AG09319 (cell line): ENCODE data around the gene CACNG6.

ENCODE experiments used
- DNase-seq: peaks from one replicate; pipeline ENCODE4 v3.0.0-alpha.2; 2010; ENCODE audit warnings: low read depth; ENCODE audit errors: extremely low read depth
- TF ChIP-seq, protein P1 (sequence below): IDR thresholded peaks from 2 replicates; pipeline ENCODE4 v1.5.1; 2011; ENCODE audit warnings: low read depth, mild to moderate bottlenecking, inconsistent platforms, low read length, moderate library complexity

Gene CACNG6

GRCh38 chr19:53951436-53951835 lies 40.0 kb upstream of the CACNG6 start:
- TF ChIP-seq, protein P1, sequence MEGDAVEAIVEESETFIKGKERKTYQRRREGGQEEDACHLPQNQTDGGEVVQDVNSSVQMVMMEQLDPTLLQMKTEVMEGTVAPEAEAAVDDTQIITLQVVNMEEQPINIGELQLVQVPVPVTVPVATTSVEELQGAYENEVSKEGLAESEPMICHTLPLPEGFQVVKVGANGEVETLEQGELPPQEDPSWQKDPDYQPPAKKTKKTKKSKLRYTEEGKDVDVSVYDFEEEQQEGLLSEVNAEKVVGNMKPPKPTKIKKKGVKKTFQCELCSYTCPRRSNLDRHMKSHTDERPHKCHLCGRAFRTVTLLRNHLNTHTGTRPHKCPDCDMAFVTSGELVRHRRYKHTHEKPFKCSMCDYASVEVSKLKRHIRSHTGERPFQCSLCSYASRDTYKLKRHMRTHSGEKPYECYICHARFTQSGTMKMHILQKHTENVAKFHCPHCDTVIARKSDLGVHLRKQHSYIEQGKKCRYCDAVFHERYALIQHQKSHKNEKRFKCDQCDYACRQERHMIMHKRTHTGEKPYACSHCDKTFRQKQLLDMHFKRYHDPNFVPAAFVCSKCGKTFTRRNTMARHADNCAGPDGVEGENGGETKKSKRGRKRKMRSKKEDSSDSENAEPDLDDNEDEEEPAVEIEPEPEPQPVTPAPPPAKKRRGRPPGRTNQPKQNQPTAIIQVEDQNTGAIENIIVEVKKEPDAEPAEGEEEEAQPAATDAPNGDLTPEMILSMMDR = no peak
- DNase-seq = no peak

- no peak for DNase-seq
- TF ChIP-seq, protein P1 = no peak
Observed at GRCh38 chr19:53951947-53952346, 39.5 kb upstream of the CACNG6 start.

- TF ChIP-seq, protein P1 = no peak
- DNase-seq = no peak
Observed at GRCh38 chr19:53953383-53953782, 38.1 kb upstream of the CACNG6 start.

DNA sequence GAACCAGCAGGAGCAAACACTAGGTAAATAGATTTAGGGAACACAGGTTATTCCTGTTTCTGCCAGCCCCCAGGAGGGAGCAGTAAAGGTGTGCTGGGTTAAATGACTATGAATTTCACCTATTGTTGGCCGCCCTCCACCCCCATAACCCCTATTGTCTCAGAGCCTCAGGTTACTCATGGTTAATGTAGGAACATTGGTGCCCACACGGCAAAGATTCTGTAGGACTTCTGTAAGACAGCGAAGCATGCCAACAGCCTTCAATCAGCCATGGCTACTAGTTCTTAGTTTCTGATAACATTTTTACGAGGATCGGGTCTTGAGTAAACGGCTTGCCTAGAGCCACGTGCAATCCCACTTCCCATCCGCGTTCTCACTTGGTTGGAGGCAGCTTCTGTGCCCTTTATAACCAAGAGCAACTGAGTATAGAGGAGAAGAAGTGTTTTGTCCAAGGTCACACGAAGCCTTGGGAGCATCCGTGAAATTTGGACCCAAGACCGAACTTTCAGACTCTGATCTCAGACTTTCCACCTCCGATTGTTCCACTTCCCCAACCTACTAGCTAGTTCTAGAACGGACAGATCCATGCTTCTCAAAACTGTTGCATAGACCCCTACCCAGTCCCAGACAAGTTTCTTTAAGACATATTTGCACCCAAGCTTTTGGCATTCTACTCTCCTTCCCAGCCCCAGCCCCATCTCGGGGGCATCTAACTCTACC lies 33.8 kb upstream of the CACNG6 start:
- TF ChIP-seq, protein P1 = no peak
- no peak for DNase-seq

GRCh38 chr19:53958168-53958571 lies 33.3 kb upstream of the CACNG6 start:
- TF ChIP-seq, protein P1 = no peak
- DNase-seq = no peak

DNA sequence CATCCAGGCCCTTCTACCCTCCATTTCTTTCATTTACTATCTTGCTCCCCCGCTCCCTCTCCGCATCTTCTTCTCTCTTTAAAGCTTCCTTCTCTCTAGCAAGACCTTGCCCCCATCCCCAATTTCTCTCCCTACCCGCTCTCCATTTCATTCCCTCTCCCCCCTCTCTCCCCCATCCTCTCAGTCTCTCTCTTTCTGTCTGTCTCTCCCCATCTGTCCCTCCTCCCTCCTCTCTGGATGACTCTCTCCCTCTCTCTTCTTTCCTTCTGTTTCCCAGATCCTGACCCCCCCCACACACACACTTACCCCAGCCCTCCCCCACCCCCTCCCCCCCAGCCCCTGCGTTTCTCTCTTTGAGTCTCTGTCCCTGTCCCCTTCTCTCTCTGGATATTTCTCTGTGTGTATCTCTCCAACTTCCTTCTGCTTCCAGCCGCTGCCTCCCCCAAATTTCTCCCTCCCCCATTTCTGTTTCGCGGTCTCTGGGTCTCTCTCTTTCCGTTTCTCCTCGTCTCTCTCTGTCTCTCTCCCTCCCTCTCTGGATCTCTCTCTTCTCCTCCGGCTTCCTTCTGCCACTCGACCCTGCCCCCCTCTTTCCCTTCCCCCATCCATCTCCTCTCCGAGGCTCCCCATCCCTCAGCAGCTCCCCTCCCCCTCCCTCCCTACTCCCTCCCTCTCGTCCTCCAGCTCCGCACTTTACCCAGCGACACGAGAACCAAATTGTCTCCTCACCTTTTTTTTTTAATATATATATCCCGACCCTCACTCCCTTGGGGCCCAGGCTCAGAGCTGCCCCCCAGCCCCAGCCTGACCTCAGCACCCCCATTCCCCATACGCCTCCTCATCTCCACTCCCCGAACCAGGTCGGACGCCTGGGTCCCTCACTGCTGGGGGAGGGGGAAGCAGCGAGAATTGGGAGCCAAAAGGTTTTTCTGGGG lies 32.3 kb upstream of the CACNG6 start:
- no peak for DNase-seq
- TF ChIP-seq, protein P1 = no peak

- TF ChIP-seq, protein P1 = no peak
- no peak for DNase-seq
Observed at GRCh38 chr19:53960187-53960586, 31.2 kb upstream of the CACNG6 start.
